ENCODE data around the gene POP4.

The POP4 gene

GRCh38 chr19:29662278-29662603, 56.2 kb downstream of the POP4 start:
- no peaks in the 10 kb centered on the region for H3K9me3 ChIP-seq (replicated peaks; ENCODE audit: insufficient read depth, low read length)
- peaks cover 5% of the 10 kb centered on the region; the same call in 1 of the 2 replicates for H3K79me2 ChIP-seq (ENCODE audit: low read length)
- H3F3A ChIP-seq (ENCODE audit: insufficient read depth, low read length), result no peaks in the 10 kb centered on the region
- H3K4me2 ChIP-seq (ENCODE audit: low read depth, low read length), result no peak overlapping the region
- H3K4me3 ChIP-seq (ENCODE audit: low read length), result no peak overlapping the region
- H4K20me1 ChIP-seq (ENCODE audit: insufficient read depth, low read length), result no peaks in the 10 kb centered on the region
- H3K27me3 ChIP-seq (replicated peaks; ENCODE audit: insufficient read depth, low read length), result peaks cover 19% of the 10 kb centered on the region
- 0 out of 2 replicates have a peak, but pooled peaks cover 5% of the 10 kb centered on the region for H3K4me1 ChIP-seq (ENCODE audit: low read length)
- TF ChIP-seq EZH2 (optimal IDR thresholded peaks at IDR 0.05; ENCODE audit: low read depth, low read length), result no peak
- no peak overlapping the region for H3K9ac ChIP-seq (ENCODE audit: low read length)
- no peak overlapping the region for H2AFZ ChIP-seq (ENCODE audit: low read length)
- no peak overlapping the region for H3K27ac ChIP-seq (ENCODE audit: low read length)
- DNase-seq, result no peak
- H3K36me3 ChIP-seq (replicated peaks; ENCODE audit: insufficient read depth, low read length), result no peaks in the 10 kb centered on the region
- H3K9me2 ChIP-seq (replicated peaks; ENCODE audit: insufficient read depth, low read length), result no peaks in the 10 kb centered on the region

- Histone ChIP-seq H3K4me3 (ENCODE audit: low read length) (no peak overlapping the region), H3K36me3 (replicated peaks; ENCODE audit: insufficient read depth, low read length) (no peaks in the 10 kb centered on the region), H2AFZ (ENCODE audit: low read length) (no peak overlapping the region), H3K27me3 (replicated peaks; ENCODE audit: insufficient read depth, low read length) (peaks cover 19% of the 10 kb centered on the region), H4K20me1 (ENCODE audit: insufficient read depth, low read length) (no peaks in the 10 kb centered on the region), H3K4me1 (ENCODE audit: low read length) (0 out of 2 replicates have a peak, but pooled peaks cover 5% of the 10 kb centered on the region), H3K9me2 (replicated peaks; ENCODE audit: insufficient read depth, low read length) (no peaks in the 10 kb centered on the region), H3K9me3 (replicated peaks; ENCODE audit: insufficient read depth, low read length) (no peaks in the 10 kb centered on the region), H3K79me2 (ENCODE audit: low read length) (peaks cover 5% of the 10 kb centered on the region; the same call in 1 of the 2 replicates), H3K9ac (ENCODE audit: low read length) (no peak overlapping the region), H3K27ac (ENCODE audit: low read length) (no peak overlapping the region), H3F3A (ENCODE audit: insufficient read depth, low read length) (no peaks in the 10 kb centered on the region), H3K4me2 (ENCODE audit: low read depth, low read length) (no peak overlapping the region)
- no peak for TF ChIP-seq EZH2phosphoT487 (IDR thresholded peaks at IDR 0.05; ENCODE audit: low read length)
- TF ChIP-seq EZH2 (optimal IDR thresholded peaks at IDR 0.05; ENCODE audit: low read depth, low read length), result no peak
- TF ChIP-seq CTCF (IDR thresholded peaks at IDR 0.05; ENCODE audit: low read length), result no peak
- DNase-seq, result no peak
These were observed 56.7 kb downstream of the POP4 start for GRCh38 chr19:29662604-29663404.

GRCh38 chr19:29663861-29664752, 58.0 kb downstream of the POP4 start:
- H3K4me2 ChIP-seq (ENCODE audit: low read depth, low read length), result peak overlapping the region; percentile 92; the same call in 1 of the 2 replicates
- no peaks in the 10 kb centered on the region for H3K36me3 ChIP-seq (replicated peaks; ENCODE audit: insufficient read depth, low read length)
- no peak for TF ChIP-seq EZH2phosphoT487 (IDR thresholded peaks at IDR 0.05; ENCODE audit: low read length)
- TF ChIP-seq CTCF (IDR thresholded peaks at IDR 0.05; ENCODE audit: low read length), result no peak
- TF ChIP-seq EZH2 (optimal IDR thresholded peaks at IDR 0.05; ENCODE audit: low read depth, low read length), result no peak
- H3K79me2 ChIP-seq (ENCODE audit: low read length), result peaks cover 5% of the 10 kb centered on the region; the same call in 1 of the 2 replicates
- no peaks in the 10 kb centered on the region for H3K9me3 ChIP-seq (replicated peaks; ENCODE audit: insufficient read depth, low read length)
- peaks cover 19% of the 10 kb centered on the region for H3K27me3 ChIP-seq (replicated peaks; ENCODE audit: insufficient read depth, low read length)
- no peaks in the 10 kb centered on the region for H4K20me1 ChIP-seq (ENCODE audit: insufficient read depth, low read length)
- no peak overlapping the region for H3K9ac ChIP-seq (ENCODE audit: low read length)
- no peak overlapping the region; the same call in 1 of the 2 replicates for H3K4me3 ChIP-seq (ENCODE audit: low read length)
- DNase-seq, result no peak
- 0 out of 2 replicates have a peak, but pooled peaks cover 5% of the 10 kb centered on the region for H3K4me1 ChIP-seq (ENCODE audit: low read length)
- no peak overlapping the region for H3K27ac ChIP-seq (ENCODE audit: low read length)
- H2AFZ ChIP-seq (ENCODE audit: low read length), result peak overlapping the region; percentile 92
- H3F3A ChIP-seq (ENCODE audit: insufficient read depth, low read length), result no peaks in the 10 kb centered on the region
- no peaks in the 10 kb centered on the region for H3K9me2 ChIP-seq (replicated peaks; ENCODE audit: insufficient read depth, low read length)

All from MM.1S (cell line).